MG63 (cell line): Measurements from ENCODE around the gene B9D2. TPM values are rescaled to one million over a fixed set of nuclear protein-coding genes. Genes with fewer than 3 reads are reported as not detected.
A peak's percentile ranks its signal among the peaks of the same experiment; 100 is the strongest.
"Not testable (repeated sequence)": the region's sequence is repeated elsewhere in the genome, so short reads cannot be mapped to it uniquely, and the experiment has no call there.

Source experiments
- DNase-seq: peaks from one replicate; pipeline ENCODE4 v3.0.0-alpha.2; 2020
- H3K27me3 ChIP-seq: fragments of 250-450 bp; sonication (Bioruptor Pico); 2 replicates; pipeline ENCODE4 v1.5.1; 2020; ENCODE audit warnings: mild to moderate bottlenecking, moderate library complexity
- H3K36me3 ChIP-seq: fragments of 250-450 bp; sonication (Bioruptor Pico); 2 replicates; pipeline ENCODE4 v1.5.1; 2020; ENCODE audit warnings: mild to moderate bottlenecking, moderate library complexity
- H3K4me3 ChIP-seq: fragments of 250-450 bp; sonication (Bioruptor Pico); 2 replicates; pipeline ENCODE4 v1.5.1; 2020; ENCODE audit warnings: mild to moderate bottlenecking, moderate library complexity
- H3K9me3 ChIP-seq: fragments of 250-450 bp; sonication (Bioruptor Pico); 2 replicates; pipeline ENCODE4 v1.5.1; 2020; ENCODE audit warnings: mild to moderate bottlenecking, moderate library complexity
- total RNA-seq: library from RNA; depleted of rRNA; stranded (reverse); fragments of >200 nt; shearing (Covaris generic); gene quantifications from 2 replicates; pipeline ENCODE4 v1.2.3, GENCODE V29; 2014; ENCODE audit warnings: low replicate concordance

Gene B9D2
- total RNA-seq, 1 experiment from 2014 or later: 31.0 TPM

DNA sequence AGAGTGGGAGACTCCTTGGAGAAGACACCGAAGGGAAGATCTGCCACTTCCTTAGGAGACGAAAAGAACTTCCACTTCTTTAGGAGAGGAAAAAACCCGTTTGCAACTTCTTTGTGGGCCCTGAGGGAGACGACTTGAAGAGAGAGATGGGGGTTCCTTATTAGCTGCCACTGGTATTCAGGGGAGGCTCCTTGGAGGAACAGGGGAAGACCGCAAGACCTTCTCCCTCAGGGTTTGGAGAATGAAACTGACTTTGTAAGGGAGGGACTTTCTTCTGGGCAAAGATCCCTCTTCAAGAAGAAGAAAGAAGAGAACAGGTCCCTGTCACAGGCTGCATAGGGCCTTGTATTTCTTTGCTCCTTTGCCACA, 34.1 kb upstream of the B9D2 start:
- DNase-seq: no peak
- H3K9me3 ChIP-seq: no peaks in the 10 kb centered on the region
- H3K36me3 ChIP-seq: peaks cover 4% of the 10 kb centered on the region; the same call in 1 of the 2 replicates
- H3K4me3 ChIP-seq: peak overlapping the region; percentile 98
- H3K27me3 ChIP-seq: no peaks in the 10 kb centered on the region

DNA sequence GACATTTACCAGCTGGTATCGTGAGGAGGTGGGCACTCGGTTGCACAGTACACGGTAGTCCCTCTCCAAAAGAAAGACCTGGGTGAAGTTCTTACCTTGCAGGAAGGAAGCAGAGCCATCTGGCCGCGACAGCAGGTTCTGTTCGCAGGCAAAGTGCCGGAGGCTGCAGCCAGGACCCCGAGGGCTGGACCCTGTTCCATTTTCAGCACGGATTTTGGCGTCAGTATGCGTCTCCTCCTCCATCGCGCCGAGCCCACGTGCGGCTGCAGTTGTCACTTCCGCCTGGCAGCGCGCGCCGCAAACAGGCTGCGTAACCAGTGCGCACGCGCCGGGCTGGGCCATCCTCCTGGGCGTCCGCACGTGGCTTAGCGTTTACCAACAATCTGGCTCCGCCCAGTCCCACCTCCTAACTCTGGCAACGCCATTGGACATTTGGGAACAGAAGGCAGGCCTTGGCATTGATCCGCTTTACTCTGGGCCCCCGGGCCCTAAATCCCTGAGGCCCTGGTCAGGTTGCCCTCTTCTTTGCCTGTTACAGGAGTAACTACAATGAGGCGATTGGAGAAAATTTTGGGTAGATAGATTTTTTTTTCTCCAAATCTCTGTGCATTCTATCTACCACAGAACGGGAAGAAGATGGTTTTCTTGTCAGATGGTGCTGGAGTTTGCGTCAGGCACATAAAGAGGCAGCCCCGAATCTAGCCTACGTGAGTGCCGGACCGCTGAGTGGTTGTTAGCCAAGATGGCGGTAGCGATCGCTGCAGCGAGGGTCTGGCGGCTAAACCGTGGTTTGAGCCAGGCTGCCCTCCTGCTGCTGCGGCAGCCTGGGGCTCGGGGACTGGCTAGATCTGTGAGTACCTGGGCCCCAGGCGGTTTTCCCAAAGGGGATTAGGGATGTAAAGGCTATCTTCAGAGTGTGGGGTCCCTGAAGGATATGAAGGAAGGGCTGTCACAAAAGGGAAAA, 33.4 kb upstream of the B9D2 start, which contains the start of the genes BCKDHA and EXOSC5:
TSS of gene BCKDHA (plus strand) at position 733 of the 964 bp plus-strand sequence. CDS start at position 743, 10 bp downstream.
TSS of gene EXOSC5 (minus strand) at position 274 of the 964 bp plus-strand sequence. CDS start at position 243, 31 bp downstream.
- H3K36me3 ChIP-seq: peaks cover 4% of the 10 kb centered on the region
- no peaks in the 10 kb centered on the region for H3K9me3 ChIP-seq
- H3K4me3 ChIP-seq: peak within 1 kb of the TSS; percentile 98
- no peaks in the 10 kb centered on the region for H3K27me3 ChIP-seq
- DNase-seq: peak; percentile 99

DNA sequence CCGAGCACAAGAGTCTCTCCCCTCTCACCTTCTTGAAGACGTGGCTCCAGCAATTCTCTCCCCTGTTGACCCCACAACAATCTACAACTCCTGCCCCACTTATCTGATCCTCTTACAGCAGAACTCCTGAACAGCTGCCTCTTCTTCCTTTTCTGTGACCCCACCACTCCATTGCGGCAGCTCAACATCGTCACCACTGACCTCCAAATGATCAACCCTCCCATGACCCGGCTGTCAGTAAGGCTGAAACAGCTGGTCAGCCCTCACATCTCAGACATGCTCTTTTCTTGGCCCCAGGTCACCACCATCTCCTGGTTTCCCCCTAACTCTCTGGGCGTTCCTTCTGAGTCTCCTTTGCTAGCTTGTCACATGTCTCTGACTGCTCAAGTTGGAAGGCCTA, 31.4 kb upstream of the B9D2 start:
- H3K4me3 ChIP-seq: no peak overlapping the region
- peaks cover 21% of the 10 kb centered on the region for H3K36me3 ChIP-seq
- no peaks in the 10 kb centered on the region for H3K27me3 ChIP-seq
- DNase-seq: no peak
- H3K9me3 ChIP-seq: no peaks in the 10 kb centered on the region

DNA sequence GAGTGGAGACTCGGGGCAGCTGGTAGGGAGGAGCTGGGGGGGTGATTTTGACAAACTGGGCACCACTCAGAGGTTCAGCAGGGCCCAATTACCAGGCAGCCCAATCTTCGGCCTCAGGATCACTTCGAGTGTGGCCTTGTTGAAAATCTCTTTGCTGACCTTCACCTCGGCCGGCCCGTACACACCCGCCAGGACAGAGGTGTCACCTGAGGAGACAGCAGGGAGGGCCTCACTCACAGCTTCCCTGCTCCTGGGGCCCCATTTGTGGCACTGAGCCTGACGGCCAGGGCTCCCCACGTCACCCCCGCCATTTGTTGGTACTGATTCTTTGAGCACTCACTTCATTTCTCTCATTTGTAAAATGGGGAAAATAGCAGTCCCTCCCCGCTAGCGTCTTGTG, 28.8 kb upstream of the B9D2 start:
- no peaks in the 10 kb centered on the region for H3K9me3 ChIP-seq
- no peak for DNase-seq

GRCh38 chr19:41391618-41392017, 27.7 kb upstream of the B9D2 start:
- Histone ChIP-seq H3K27me3 (no peaks in the 10 kb centered on the region), H3K36me3 (peaks cover 39% of the 10 kb centered on the region), H3K4me3 (no peak overlapping the region), H3K9me3 (no peaks in the 10 kb centered on the region)
- DNase-seq: no peak

More for the DNA sequence above, 28.8 kb upstream of the B9D2 start:
- H3K27me3 ChIP-seq: no peaks in the 10 kb centered on the region
- no peak overlapping the region for H3K4me3 ChIP-seq
- peaks cover 36% of the 10 kb centered on the region for H3K36me3 ChIP-seq

GRCh38 chr19:41386442-41386841, 22.5 kb upstream of the B9D2 start:
- H3K36me3 ChIP-seq: peaks cover 55% of the 10 kb centered on the region
- no peaks in the 10 kb centered on the region for H3K9me3 ChIP-seq
- DNase-seq: no peak
- H3K4me3 ChIP-seq: no peak overlapping the region
- no peaks in the 10 kb centered on the region for H3K27me3 ChIP-seq

DNA sequence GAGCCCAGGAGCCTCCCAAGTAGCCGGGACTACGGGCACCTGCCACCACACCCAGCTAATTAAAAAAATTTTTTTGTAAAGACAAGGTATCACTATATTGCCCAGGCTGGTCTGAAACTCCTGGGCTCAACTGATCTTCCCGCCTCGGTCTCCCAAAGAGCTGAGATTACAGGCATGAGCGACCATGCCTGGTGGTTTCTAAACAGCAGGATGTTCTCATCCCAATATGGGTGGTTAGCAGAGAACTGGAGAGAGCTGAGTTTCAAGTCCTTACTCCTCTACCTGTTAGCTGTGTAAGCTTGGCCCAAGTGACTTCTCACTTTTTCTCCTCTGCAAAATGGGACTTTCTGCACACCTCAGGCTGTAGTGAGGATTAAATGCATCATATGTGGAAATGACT, 20.4 kb upstream of the B9D2 start:
- no peaks in the 10 kb centered on the region for H3K27me3 ChIP-seq

DNA sequence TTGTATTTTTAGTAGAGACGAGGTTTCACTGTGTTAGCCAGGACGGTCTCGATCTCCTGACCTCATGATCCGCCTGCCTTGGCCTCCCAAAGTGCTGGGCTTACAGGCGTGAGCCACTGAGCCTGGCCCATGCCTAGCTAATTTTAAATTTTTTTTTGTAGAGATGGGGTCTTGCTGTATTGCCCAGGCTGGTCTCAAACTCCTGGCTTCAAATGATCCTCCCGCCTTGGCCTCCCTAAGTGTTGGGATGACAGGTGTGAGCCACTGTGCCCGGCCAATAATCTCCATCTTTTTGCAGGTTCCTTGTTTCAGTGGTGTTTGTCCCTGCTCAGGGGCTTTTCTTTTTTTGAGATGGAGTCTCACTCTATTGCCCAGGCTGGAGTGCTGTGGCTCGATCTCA, 17.6 kb upstream of the B9D2 start:
- H3K27me3 ChIP-seq, H3K4me3 ChIP-seq, H3K9me3 ChIP-seq, DNase-seq: not testable (repeated sequence)
- H3K36me3 ChIP-seq: peaks cover 32% of the 10 kb centered on the region

More for the DNA sequence above, 20.4 kb upstream of the B9D2 start:
- peaks cover 46% of the 10 kb centered on the region for H3K36me3 ChIP-seq
- no peak for DNase-seq
- no peak overlapping the region for H3K4me3 ChIP-seq
- no peaks in the 10 kb centered on the region for H3K9me3 ChIP-seq

- Histone ChIP-seq H3K36me3 (peaks cover 24% of the 10 kb centered on the region), H3K4me3 (no peak overlapping the region), H3K9me3 (no peaks in the 10 kb centered on the region), H3K27me3 (no peaks in the 10 kb centered on the region)
- no peak for DNase-seq
Measured at GRCh38 chr19:41377977-41378709, 14.2 kb upstream of the B9D2 start.

GRCh38 chr19:41376998-41377365, 13.0 kb upstream of the B9D2 start:
- no peaks in the 10 kb centered on the region for H3K27me3 ChIP-seq
- no peak overlapping the region for H3K4me3 ChIP-seq
- no peak for DNase-seq
- H3K9me3 ChIP-seq: no peaks in the 10 kb centered on the region
- peaks cover 13% of the 10 kb centered on the region for H3K36me3 ChIP-seq

DNA sequence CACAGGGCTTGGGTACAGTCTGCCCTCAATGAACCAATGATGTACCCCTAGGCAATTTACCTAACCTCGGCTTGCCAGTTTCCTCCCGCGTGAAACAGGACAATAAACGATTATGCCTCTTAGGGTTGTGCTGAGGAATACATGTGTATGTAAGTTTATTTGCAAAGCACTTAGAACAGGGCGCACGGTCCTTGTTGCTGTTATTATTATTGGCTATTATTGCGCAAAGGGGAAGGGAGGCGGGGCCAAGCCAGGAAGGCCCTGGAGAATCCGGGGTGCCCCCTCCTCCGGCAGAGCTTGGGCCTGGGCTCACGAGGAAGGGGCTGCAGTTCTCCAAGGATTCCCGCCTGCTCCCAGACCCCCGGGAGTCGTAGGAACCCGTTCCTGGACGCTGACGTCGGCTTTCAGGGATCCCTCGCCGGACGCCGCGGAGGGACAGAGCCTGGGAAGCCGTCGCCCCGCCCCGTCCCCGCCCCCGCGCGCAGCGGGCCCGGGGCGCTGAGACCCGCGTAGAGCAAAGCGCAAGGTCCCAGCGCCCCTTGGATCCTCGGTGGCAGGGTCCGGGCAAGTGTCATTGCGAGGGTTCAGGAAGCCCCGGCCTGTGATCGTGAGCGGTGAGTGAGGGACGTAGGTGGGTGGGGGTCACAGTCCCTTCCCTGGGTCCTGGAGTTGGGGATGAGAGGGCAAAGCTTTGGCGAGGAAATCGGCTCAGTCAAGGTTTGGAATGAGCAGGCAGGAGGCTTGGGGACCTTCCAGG, 12.5 kb upstream of the B9D2 start, which contains the start of gene TMEM91:
TSS of gene TMEM91 (plus strand) at position 293 of the 757 bp plus-strand sequence. CDS start 1,777 bp downstream, outside the sequence.
- H3K4me3 ChIP-seq: no peak within 1 kb of the TSS
- no peaks in the 10 kb centered on the region for H3K9me3 ChIP-seq
- H3K27me3 ChIP-seq: no peaks in the 10 kb centered on the region
- H3K36me3 ChIP-seq: peaks cover 15% of the 10 kb centered on the region
- no peak for DNase-seq

DNA sequence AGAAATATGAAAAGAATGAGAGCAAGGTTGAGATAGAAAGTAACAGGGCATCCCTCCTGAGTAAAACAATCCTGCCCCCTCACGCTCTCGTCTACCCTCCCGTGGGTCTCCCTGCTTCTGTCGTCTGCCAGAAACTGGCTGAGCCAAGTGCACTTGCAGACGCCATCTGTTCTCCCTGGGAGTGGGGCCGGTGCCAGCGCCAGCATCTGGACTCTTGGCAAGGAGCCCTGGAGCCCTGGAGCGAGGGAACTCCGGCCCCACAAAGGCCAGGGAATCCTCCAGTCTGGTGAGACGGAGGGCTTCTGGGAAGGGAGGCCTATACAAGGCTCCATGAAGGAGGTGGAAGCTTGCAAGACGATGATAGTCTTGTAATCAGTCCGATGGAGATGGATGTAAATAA, 10.0 kb upstream of the B9D2 start:
- H3K36me3 ChIP-seq: peaks cover 10% of the 10 kb centered on the region
- no peak overlapping the region for H3K4me3 ChIP-seq
- H3K9me3 ChIP-seq: no peaks in the 10 kb centered on the region
- no peaks in the 10 kb centered on the region for H3K27me3 ChIP-seq
- DNase-seq: peak; percentile 92

DNA sequence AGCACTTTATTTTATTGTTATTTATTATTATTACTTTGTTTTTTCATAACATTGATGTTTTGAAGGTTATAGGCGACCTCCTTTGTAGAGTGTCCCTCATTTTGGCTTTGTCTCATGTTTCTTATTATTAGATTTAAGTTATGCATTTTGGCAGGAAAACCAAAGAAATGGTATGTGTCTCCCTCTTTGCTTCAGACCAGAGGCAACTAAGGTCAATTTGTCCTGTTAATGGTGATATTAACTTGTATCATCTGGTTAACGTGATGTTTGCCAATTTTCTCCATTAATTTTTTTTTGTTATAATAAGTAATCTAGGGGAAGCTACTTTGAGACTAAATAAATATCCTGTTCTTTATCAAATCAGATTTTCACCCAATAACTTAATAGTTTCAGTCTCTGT, 8.6 kb upstream of the B9D2 start:
- H3K9me3 ChIP-seq: no peaks in the 10 kb centered on the region
- no peak overlapping the region for H3K4me3 ChIP-seq
- H3K27me3 ChIP-seq: no peaks in the 10 kb centered on the region
- H3K36me3 ChIP-seq: peaks cover 10% of the 10 kb centered on the region
- no peak for DNase-seq

DNA sequence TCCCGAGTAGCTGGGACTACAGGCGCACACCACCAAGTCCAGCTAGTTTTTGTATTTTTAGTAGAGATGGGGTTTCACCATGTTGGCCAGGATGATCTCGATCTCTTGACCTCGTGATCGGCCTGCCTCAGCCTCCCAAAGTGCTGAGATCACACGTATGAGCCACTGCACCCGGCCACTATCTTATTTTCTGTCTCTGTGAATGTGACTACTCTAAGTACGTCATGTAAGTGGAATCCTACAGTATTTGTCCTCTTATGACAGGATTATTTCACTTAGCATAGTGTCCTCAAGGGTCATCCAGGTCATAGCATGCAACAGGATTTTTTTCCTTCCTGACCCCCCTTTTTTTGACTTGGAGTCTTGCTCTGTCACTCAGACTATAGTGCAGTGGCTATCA, 7.6 kb upstream of the B9D2 start:
- Histone ChIP-seq H3K9me3 (no peaks in the 10 kb centered on the region), H3K27me3 (no peaks in the 10 kb centered on the region), H3K36me3 (peaks cover 14% of the 10 kb centered on the region), H3K4me3 (no peak overlapping the region)
- DNase-seq: no peak

DNA sequence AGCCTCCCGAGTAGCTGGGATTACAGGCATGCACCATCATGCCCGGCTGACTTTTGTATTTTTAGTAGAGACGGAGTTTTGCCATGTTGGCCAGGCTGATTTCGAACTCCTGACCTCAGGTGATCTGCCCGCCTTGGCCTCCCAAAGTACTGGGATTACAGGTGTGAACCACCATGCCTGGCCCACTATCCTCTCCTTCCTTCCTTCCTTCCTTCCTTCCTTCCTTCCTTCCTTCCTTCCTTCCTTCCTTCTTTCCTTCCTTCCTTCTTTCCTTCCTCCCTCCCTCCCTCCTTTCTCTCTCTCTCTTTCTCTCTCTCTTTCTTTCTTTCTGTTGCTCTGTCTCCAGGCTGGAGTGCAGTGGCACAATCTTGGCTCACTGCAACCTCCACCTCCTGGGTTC, 7.2 kb upstream of the B9D2 start:
- H3K9me3 ChIP-seq, H3K27me3 ChIP-seq, H3K4me3 ChIP-seq, DNase-seq: not testable (repeated sequence)
- H3K36me3 ChIP-seq: peaks cover 14% of the 10 kb centered on the region

GRCh38 chr19:41369769-41370168, 5.8 kb upstream of the B9D2 start:
- Histone ChIP-seq H3K4me3 (no peak overlapping the region), H3K36me3 (peaks cover 16% of the 10 kb centered on the region), H3K9me3 (no peaks in the 10 kb centered on the region), H3K27me3 (no peaks in the 10 kb centered on the region)
- DNase-seq: no peak
